Stimulated activated CD8-positive, alpha-beta memory T cell treated with anti-CD3 and anti-CD28 coated beads, Interleukin-15, amount 100 ng/mL, for 24 hours (primary cell): Measurements from ENCODE around the gene CHST8.
"Not testable (repeated sequence)": the region's sequence is repeated elsewhere in the genome, so short reads cannot be mapped to it uniquely, and the experiment has no call there.

Source experiments
- DNase-seq: peaks from one replicate; pipeline ENCODE4 v3.0.0-alpha.2; 2020; ENCODE audit warnings: low read depth

Gene CHST8

GRCh38 chr19:33690378-33691029 is 68.8 kb downstream of the CHST8 start:
- DNase-seq, result no peak

GRCh38 chr19:33691030-33691427 is 69.3 kb downstream of the CHST8 start:
- DNase-seq, result no peak

- no peak for DNase-seq
Measured at GRCh38 chr19:33691736-33692135, 70.0 kb downstream of the CHST8 start.

- no peak for DNase-seq
Measured at GRCh38 chr19:33693678-33694077, 71.9 kb downstream of the CHST8 start.

GRCh38 chr19:33695547-33695946 is 73.8 kb downstream of the CHST8 start:
- not testable (repeated sequence) for DNase-seq

GRCh38 chr19:33697766-33698165 is 76.0 kb downstream of the CHST8 start:
- no peak for DNase-seq

GRCh38 chr19:33698576-33699435 is 77.1 kb downstream of the CHST8 start:
- no peak for DNase-seq

- no peak for DNase-seq
Measured at GRCh38 chr19:33699754-33700407, 78.1 kb downstream of the CHST8 start.

GRCh38 chr19:33700408-33701013 is 78.8 kb downstream of the CHST8 start:
- no peak for DNase-seq

- DNase-seq, result no peak
Measured at GRCh38 chr19:33701565-33701964, 79.8 kb downstream of the CHST8 start.

- no peak for DNase-seq
Measured at GRCh38 chr19:33702606-33703437, 81.1 kb downstream of the CHST8 start.

GRCh38 chr19:33703438-33703750 is 81.6 kb downstream of the CHST8 start:
- DNase-seq, result no peak

GRCh38 chr19:33703821-33704220 is 82.1 kb downstream of the CHST8 start:
- DNase-seq, result no peak

GRCh38 chr19:33704271-33704670 is 82.5 kb downstream of the CHST8 start:
- no peak for DNase-seq

GRCh38 chr19:33705090-33705847 is 83.5 kb downstream of the CHST8 start:
- no peak for DNase-seq

GRCh38 chr19:33705860-33706259 is 84.1 kb downstream of the CHST8 start:
- no peak for DNase-seq

GRCh38 chr19:33706631-33707030 is 84.9 kb downstream of the CHST8 start:
- DNase-seq, result no peak

- DNase-seq, result no peak
Measured at GRCh38 chr19:33712268-33712667, 90.5 kb downstream of the CHST8 start.

- no peak for DNase-seq
Measured at GRCh38 chr19:33713194-33713593, 91.4 kb downstream of the CHST8 start.

- DNase-seq, result no peak
Measured at GRCh38 chr19:33714149-33714548, 92.4 kb downstream of the CHST8 start.

- no peak for DNase-seq
Measured at GRCh38 chr19:33715462-33715861, 93.7 kb downstream of the CHST8 start.
